ENCODE measurements around the gene TTF2.

- TF ChIP-seq CTCF (optimal IDR thresholded peaks at IDR 0.05 in 1 of 3, IDR thresholded peaks at IDR 0.05 in 1 of 3, conservative IDR thresholded peaks at IDR 0.05 in 1 of 3; ENCODE audit: extremely low read depth in 1 of 3, insufficient read depth in 2 of 3, low read length in 3 of 3) (no peak), EZH2 (IDR thresholded peaks at IDR 0.05; ENCODE audit: low read length) (no peak)
Observed at GRCh38 chr1:117127795-117128194, 67.7 kb downstream of the TTF2 start.

Measured in keratinocyte (primary cell).